GM21515 (cell line): Measurements from ENCODE around the gene LURAP1L.

Experiments used
- ATAC-seq: cut with Tn5 transposase; IDR thresholded peaks from one replicate; pipeline ENCODE4 v1.9.1; 2021; ENCODE audit not compliant: unreplicated experiment

Gene LURAP1L

DNA sequence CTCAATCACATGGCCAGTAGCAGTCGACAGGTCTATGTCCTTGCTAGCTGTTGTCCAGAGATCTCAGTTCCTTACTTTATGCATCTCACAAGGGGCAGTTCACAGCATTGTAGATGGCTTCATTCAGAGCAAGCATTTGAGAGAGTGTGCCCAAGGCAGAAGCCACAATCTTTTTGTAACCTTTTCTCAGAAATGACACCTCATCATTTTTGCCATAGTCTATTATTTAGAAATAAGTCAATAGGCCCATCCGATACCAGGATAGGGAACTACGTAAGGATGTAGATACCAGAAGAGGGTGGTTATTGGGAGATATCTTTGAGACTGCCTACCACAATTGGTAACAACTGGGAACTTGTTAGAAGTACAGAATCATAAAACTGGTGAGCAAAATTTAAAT, 37.1 kb downstream of the LURAP1L start:
- no peak for ATAC-seq

- no peak for ATAC-seq
Measured at GRCh38 chr9:12812710-12813109, 37.9 kb downstream of the LURAP1L start.

GRCh38 chr9:12813533-12813932, 38.7 kb downstream of the LURAP1L start:
- no peak for ATAC-seq

GRCh38 chr9:12813960-12814876, 39.4 kb downstream of the LURAP1L start:
- ATAC-seq = no peak

GRCh38 chr9:12814877-12815237, 40.0 kb downstream of the LURAP1L start:
- no peak for ATAC-seq

- ATAC-seq = no peak
Measured at GRCh38 chr9:12815888-12816287, 41.1 kb downstream of the LURAP1L start.

DNA sequence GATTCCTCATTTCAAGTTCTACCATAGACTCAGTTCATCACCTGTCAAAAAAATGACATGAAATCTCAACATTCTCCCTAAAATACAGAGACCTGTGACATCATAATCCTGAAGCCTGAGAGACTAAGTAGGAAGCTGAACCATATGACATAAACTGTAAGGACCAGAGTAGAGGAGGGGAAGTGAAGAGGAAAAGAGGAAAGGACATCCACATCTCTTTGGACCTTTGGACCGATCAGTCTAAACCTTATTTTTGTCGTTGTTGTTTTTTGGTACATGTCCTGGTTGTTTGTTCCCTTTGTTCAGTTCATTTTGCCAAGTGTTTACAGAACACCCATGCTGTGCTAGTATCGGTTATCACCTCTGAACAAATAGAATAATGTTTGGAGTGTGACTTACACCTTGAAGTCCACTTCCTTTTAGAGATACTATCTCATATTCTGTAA, 41.9 kb downstream of the LURAP1L start:
- no peak for ATAC-seq

- ATAC-seq = no peak
Measured at GRCh38 chr9:12817702-12818101, 42.9 kb downstream of the LURAP1L start.

- no peak for ATAC-seq
Measured at GRCh38 chr9:12818431-12819000, 43.7 kb downstream of the LURAP1L start.

GRCh38 chr9:12819436-12820185, 44.8 kb downstream of the LURAP1L start:
- ATAC-seq = no peak

GRCh38 chr9:12822111-12822510, 47.3 kb downstream of the LURAP1L start:
- ATAC-seq = no peak

- ATAC-seq = no peak
Measured at GRCh38 chr9:12826924-12827565, 52.2 kb downstream of the LURAP1L start.

GRCh38 chr9:12833701-12834100, 58.9 kb downstream of the LURAP1L start:
- no peak for ATAC-seq

GRCh38 chr9:12838546-12838945, 63.7 kb downstream of the LURAP1L start:
- ATAC-seq = no peak

DNA sequence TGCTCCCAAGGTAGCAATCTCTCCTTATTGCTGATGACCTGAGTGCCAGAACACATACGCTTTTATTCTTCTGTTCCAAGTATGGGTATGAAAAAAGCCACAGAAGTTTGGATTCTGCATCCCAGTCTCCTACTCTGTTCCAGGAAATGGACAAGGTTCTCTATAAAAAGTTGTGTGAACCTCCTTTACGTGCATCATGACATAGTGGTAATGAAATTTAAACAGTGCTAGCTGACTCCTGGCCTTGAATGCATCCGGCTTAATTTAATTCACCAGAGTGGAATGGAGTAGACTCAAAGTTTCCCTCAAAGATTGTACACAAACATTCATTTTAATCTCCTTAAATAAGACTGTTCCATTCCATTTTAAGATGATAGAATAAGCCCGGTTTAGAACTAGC, 68.9 kb downstream of the LURAP1L start:
- ATAC-seq = no peak

DNA sequence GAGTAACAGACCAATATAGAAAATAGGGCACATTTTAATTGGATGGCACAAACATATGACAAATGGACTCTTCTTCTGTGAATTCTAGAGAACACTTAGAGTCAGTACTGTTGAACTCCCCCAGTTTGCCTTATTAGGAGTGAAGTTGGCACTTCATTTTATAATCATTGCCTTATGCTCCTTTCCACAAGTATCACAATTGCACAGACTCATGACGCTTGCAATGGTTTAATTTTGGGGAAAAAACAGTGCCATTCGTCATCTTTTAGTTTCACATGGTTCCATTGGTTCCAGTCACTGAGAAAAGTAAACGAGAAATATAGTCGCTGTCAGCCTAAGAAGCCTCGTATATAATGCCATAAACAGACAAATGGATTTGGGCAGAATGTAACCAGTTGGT, 71.2 kb downstream of the LURAP1L start:
- ATAC-seq = no peak

GRCh38 chr9:12847561-12847960, 72.7 kb downstream of the LURAP1L start:
- ATAC-seq = no peak

- no peak for ATAC-seq
Measured at GRCh38 chr9:12849486-12850003, 74.7 kb downstream of the LURAP1L start.

- ATAC-seq = no peak
Measured at GRCh38 chr9:12851341-12852090, 76.7 kb downstream of the LURAP1L start.

DNA sequence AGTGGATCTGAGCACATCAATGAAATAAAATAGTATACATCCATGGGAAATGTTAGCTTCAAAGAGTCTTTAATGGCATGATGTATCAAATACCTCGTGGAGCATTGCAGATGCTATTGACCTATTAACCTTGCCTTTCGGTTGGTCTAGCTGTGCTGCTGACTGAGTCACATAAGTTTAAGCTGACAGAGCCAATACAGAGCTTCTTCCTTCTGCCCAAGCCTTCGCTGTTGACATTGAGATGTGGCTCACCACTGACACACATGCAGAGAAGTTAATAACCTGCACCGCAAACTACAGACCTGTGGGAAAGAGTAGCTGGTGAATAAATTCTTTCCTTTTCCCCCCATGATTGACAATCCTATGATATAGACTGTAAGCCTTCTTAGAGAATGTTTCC, 78.2 kb downstream of the LURAP1L start:
- ATAC-seq = no peak
